Stimulated activated CD4-positive, alpha-beta T cell treated with anti-CD3 and anti-CD28 coated beads, Interleukin-4, amount 100 ng/mL, for 1 hour (primary cell): ENCODE results near the gene MYO1B.
A peak's percentile ranks its signal among the peaks of the same experiment; 100 is the strongest.

Experiments used
- DNase-seq: peaks from one replicate; pipeline ENCODE4 v3.0.0-alpha.2; 2020

The MYO1B gene

GRCh38 chr2:191228333-191228732 is 16.9 kb upstream of the MYO1B start:
- no peak for DNase-seq

GRCh38 chr2:191228861-191229260 is 16.3 kb upstream of the MYO1B start:
- DNase-seq: no peak

DNA sequence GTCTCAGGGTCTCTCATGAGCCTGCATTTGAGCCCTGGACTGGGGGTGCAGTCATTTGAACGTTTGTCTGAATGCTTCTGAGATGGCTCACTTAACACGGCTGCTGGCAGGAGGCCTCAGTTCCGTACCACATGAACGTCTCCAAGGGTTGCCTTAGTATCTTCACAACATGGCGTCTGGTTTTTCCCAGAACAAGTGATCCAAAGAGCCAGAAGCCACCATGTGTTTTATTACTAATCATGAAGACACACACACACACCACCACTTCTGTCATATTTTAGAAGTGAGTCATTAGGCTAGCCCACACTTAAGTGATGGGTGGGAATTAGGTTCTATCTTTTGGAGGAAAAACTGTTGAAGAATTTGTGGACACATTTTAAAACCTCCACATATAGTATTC is 15.0 kb upstream of the MYO1B start:
- no peak for DNase-seq

GRCh38 chr2:191231995-191232394 is 13.2 kb upstream of the MYO1B start:
- DNase-seq: no peak

- DNase-seq: no peak
These were observed 11.7 kb upstream of the MYO1B start for GRCh38 chr2:191233533-191233932.

DNA sequence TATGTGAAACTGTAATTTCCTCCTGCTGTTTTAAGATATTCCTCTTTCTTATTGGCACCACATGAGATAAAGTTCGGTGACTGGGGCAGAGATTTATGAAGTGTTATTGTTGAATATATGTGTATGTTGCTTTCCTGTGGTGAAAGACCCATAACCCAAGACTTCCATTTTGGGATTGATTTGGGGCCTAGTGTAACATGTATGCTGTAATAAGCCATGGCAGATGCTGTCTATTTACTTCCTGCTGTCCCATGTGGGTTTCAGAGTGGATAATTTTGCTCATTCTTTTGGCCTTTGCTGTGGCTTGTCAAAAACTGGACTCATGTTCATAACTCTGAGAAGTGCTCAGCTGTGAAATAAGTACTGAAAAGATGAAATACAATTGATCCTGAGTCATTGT is 10.8 kb upstream of the MYO1B start:
- no peak for DNase-seq

- DNase-seq: no peak
These were observed 4.3 kb upstream of the MYO1B start for GRCh38 chr2:191240871-191241270.

GRCh38 chr2:191241418-191241817 is 3.8 kb upstream of the MYO1B start:
- DNase-seq: no peak

DNA sequence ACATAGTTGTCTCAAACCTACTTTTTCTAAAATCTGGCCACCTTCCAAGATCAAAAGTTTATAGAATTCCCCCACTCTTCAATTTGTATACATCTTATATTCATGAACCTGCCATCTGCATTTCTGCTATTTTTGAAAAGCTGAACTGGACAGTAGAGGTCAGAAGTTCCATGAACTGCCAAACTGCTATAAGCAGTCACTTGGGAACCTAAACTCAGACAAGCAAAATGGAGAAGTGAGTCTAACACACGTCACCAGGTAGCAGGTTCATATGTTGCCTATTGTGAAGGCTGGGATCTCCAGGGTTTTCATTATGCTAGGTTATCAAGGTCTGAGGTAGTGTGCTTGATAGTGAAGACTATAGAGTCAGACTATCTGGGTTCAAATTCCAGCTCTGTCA is 2.0 kb upstream of the MYO1B start:
- DNase-seq: no peak

DNA sequence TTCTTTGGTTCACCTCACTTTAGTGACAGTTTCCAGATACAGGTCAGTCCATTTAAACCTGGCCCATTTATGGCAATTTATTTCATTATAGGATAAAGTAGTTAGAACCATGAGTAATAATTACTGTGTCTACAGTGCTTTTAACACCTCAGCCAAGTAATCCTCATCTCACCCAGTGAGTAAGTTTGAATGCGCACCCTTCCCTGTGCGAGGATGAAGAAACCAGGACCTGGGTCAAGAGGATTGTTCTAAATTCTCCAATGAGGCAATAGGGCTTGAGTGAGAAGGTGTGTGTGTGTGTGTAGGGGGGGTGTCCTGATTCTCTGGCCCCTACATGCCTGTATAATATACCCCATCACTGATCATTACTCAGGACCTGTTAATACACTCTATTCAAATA is 854 bp upstream of the MYO1B start:
- DNase-seq: no peak

- peak; percentile 42 for DNase-seq
These were observed 796 bp downstream of the MYO1B start for GRCh38 chr2:191245869-191246531.

DNA sequence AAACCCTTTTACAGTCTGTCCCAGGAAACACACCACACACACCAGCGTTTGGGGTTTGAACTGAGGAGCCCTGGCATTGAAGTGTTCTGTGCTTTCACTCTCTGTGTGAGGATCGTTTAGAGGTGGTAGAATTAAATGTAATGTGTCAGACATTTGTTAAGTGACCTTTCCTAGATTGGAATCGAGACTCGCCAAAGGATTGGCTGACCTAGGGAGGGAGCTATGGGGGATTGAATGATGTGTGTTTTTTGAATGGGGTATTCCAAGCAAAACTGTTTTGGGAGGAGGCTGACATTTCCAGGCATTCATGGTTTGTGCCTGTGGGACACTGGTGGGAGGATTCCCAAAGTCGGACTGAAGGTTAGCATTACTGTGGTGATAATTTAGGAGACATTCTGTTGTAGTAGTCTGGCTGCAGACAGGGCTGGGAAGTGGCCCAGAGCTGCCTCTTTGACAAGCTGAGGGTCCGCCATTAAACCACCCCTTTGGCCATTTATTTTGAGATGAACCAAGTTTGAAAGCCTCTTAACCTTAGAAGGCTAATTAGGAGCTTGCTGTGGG is 1.7 kb downstream of the MYO1B start:
- DNase-seq: no peak

DNA sequence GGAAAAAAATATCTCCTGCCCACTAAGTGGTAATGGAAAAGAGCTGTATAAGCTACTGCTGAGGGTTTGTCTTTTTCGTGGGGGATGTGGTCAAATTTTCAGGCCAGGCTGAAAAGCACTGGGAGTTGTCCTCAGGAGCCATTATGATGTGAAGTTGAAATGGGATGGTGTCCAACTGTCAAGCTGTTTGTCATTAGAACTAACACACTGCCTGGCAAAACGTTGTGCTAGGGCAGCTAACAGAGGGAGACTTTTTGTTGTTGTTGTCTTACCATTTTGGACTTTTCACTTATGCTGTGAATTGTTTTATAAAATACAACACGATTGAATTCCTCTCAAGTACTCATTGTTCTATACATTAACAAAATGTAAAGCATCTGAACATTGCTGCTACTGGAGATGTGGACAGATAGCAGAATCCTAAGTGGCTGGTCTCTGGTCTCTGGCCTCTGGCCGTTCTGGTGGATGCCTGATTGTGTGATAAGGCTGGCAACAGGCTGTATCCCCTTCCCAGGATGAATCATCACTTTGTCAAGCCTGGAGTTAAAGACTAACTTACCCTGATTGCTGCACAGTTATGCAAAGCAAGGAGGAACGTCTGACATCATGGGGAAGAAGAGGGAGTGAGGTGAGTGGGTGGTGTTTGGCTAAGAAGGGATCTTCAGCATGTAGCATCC is 2.3 kb downstream of the MYO1B start:
- DNase-seq: no peak

GRCh38 chr2:191249156-191249813 is 4.1 kb downstream of the MYO1B start:
- no peak for DNase-seq

DNA sequence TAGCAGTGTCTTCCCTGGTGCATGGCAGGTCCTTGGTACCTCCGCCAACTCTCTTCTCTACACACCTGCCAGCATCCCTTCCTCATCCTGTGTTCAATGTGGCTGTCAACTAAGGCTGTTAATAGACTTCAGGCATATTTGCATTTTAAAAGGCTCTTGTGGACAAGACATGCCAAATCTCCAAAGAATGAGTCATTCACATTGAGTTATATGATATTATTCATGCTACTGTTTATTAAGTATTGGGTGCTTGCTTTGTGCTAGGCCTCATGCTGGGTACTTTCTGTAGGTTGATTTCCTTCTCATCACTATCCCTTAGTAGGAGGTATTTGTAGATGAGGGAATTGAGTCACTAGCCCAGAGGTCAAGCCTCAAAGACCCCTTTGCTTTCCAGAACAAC is 5.2 kb downstream of the MYO1B start:
- DNase-seq: no peak

DNA sequence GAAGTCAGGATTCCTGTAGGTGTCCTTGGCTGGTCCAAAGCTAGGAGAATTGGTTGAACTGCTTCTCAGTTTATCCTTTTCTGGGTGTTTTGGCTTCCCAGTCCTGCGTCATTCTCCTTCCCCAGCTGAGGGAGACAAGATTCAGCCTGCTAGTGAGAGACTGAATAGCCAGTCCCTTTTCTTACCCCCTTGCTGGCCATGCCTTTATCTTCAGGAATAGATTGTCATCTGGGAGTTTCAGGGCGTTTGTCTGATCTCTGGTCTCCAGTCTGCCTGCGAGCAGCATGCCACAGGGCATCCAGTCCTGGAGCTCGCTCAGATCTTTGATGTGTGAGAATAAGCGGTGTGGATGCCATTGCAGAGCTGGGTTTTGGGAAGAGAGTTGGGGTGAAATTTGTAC is 5.8 kb downstream of the MYO1B start:
- no peak for DNase-seq

DNA sequence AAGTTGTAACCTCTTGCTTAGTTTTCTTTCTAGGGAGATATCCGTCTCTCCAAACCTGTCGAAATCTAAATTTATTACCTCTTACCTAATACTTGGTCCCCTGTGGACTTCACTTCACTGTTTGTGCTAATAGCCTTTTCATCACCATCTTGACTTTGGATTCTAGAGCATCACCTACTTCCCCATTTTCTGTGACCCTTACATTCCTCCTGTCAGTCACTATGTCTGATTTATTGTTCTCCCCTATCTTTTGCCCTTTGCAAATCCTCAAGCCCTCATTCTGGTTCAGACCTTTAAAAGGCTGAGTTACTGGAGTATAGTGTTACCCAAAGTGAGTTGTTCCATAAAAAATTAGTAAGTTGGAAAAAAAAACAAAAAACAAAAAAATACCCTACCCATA is 7.5 kb downstream of the MYO1B start:
- no peak for DNase-seq

GRCh38 chr2:191253476-191253875 is 8.3 kb downstream of the MYO1B start:
- DNase-seq: no peak

GRCh38 chr2:191255271-191255670 is 10.1 kb downstream of the MYO1B start:
- DNase-seq: no peak

DNA sequence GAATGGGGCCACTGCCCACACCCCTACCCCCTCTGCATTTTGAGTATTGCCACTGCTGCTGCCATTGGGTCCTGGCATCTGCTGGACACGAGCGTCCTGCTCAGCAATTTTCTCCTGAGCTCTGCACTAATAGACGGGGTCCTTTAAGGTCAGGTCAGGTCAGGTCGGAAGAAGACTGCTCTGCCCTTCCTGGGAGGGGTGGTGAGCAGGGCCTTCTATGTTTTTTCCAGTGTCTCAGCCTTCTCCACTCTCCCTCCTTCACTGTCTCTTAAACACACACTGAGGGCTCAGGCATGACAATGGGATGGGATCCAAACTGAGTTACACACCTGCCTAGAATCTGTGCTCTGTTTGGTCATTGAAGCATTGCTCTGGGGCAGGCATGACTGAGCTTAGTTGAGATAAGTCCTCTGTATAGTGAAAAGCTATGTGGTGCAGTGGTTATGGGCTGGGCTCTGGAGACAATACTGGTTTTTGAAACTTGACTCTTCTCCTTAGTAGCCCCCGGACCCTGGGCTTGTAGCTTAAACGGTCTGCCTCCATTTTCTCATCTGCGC is 10.6 kb downstream of the MYO1B start:
- DNase-seq: no peak

DNA sequence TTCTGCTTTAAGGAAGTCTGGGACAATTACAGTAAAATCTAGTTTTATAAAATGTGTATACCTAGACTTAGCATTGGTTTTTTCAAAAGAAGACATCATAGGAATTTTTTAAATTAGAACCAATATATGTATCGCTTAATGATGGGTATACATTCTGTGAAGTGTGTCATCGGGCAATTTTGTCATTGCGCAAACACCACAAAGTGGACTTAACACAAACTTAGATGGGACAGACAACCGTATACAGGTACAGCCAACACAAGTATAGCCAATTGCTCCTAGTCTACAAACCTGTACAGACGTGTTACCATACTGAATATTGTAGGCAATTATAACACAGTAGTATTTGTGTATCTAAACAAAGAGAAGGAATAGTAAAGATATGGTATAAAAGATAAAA is 12.7 kb downstream of the MYO1B start:
- DNase-seq: no peak

- DNase-seq: no peak
These were observed 13.8 kb downstream of the MYO1B start for GRCh38 chr2:191258996-191259395.

GRCh38 chr2:191262436-191262835 is 17.2 kb downstream of the MYO1B start:
- DNase-seq: no peak

- DNase-seq: no peak
These were observed 17.8 kb downstream of the MYO1B start for GRCh38 chr2:191263050-191263449.
